Right lobe of liver (tissue), 4 donors: Measurements from ENCODE around the gene TPRG1L.

Source experiments
- POLR2A ChIP-seq: fragments of 450-650 bp; IDR thresholded peaks from one replicate; pipeline ENCODE4 v1.6.1; 2017; ENCODE audit warnings: antibody characterized with exemption, mild to moderate bottlenecking
- TF ChIP-seq, protein P1 (sequence below), 4 donors: fragments of 200-600 bp in 3 of 4; fragments of 450-650 bp in 1 of 4; IDR thresholded peaks; one replicate each; pipeline versions ENCODE4 v1.5.1 to v1.8.0; 2016 to 2022; ENCODE audit warnings: antibody characterized with exemption in 4 of 4, mild to moderate bottlenecking in 2 of 4
- donor health status: DM: no; HTN: no; CAD: no.
- donor health status: DM: no; HTN: no; CAD: no.
- donor health status: DM: no; HTN: yes; CAD: no.

DNA sequence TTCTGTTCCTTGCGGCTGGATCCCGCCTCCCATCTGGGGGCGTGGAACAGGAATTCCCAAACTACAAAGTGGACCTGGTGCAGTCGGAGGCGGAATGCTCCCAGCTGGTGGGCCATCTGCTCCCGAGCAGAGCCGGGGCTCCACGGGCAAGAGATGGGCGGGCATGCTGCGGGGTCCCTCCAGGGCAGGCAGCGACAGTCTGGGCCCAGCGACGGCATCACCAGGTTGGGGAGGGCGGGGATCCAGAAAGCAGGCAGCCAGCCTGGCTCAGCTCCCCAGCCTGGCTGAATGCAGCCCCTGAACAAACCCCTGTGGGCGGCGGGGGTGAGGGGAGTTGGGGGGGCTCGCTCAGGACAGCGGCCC, 17.1 kb upstream of the TPRG1L start:
- TF ChIP-seq, protein P1, sequence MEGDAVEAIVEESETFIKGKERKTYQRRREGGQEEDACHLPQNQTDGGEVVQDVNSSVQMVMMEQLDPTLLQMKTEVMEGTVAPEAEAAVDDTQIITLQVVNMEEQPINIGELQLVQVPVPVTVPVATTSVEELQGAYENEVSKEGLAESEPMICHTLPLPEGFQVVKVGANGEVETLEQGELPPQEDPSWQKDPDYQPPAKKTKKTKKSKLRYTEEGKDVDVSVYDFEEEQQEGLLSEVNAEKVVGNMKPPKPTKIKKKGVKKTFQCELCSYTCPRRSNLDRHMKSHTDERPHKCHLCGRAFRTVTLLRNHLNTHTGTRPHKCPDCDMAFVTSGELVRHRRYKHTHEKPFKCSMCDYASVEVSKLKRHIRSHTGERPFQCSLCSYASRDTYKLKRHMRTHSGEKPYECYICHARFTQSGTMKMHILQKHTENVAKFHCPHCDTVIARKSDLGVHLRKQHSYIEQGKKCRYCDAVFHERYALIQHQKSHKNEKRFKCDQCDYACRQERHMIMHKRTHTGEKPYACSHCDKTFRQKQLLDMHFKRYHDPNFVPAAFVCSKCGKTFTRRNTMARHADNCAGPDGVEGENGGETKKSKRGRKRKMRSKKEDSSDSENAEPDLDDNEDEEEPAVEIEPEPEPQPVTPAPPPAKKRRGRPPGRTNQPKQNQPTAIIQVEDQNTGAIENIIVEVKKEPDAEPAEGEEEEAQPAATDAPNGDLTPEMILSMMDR (IDR thresholded peaks at IDR 0.05): no peak
- TF ChIP-seq POLR2A: no peak
